Measurements from ENCODE around the gene OARD1. TPM values are rescaled to one million over a fixed set of nuclear protein-coding genes. Genes with fewer than 3 reads are reported as not detected.

OARD1 gene
- total and polyA plus RNA-seq, 2 of the 8 experiments (the other 6 are each of a cell fraction or from before 2014, with no cell fraction given) = 16.8 to 35.8 TPM

- Histone ChIP-seq H3K9me3 (ENCODE audit: insufficient read depth in 2 of 2, low read depth in 1 of 2, low read length in 1 of 2) (no peaks in the 10 kb centered on the region), H2AFZ (ENCODE audit: low read length) (no peak overlapping the region), H3K4me1 (replicated peaks in 1 of 4; ENCODE audit: control insufficient read depth in 3 of 4, insufficient read depth in 4 of 4, low read length in 3 of 4) (peaks cover 0 to 3% (median 0%) of the 10 kb centered on the region in 4 experiments; a peak in 1 of 7 replicates), H3K36me3 (ENCODE audit: control insufficient read depth in 2 of 4, insufficient read depth in 4 of 4, low read length in 3 of 4) (peaks cover 14 to 62% (median 41%) of the 10 kb centered on the region in 4 experiments), H2AK5ac (ENCODE audit: low read depth, low read length) (no peak overlapping the region), H2BK12ac (ENCODE audit: low read depth, low read length) (no peak overlapping the region), H4K91ac (replicated peaks; ENCODE audit: insufficient read length, low read length) (no peak overlapping the region), H3K4ac (replicated peaks; ENCODE audit: insufficient read length, low read depth, low read length) (no peak overlapping the region), H3K56ac (replicated peaks; ENCODE audit: insufficient read length, low read depth, low read length) (no peak overlapping the region), H2BK120ac (replicated peaks; ENCODE audit: low read depth, low read length) (no peak overlapping the region), H4K5ac (ENCODE audit: insufficient read length, low read depth, low read length) (no peak overlapping the region), H3K14ac (ENCODE audit: insufficient read length) (no peak overlapping the region), H3K18ac (ENCODE audit: extremely low read depth, low read length) (no peak overlapping the region), H3K27me3 (replicated peaks in 1 of 4; ENCODE audit: control insufficient read depth in 3 of 4, extremely low read depth in 1 of 4, insufficient read depth in 3 of 4, low read length in 3 of 4) (no peaks in the 10 kb centered on the region), H3K79me2 (ENCODE audit: control insufficient read depth in 1 of 2, insufficient read depth in 2 of 2, low read length in 2 of 2) (peaks cover 23 to 84% of the 10 kb centered on the region in 2 experiments; a peak in 3 of 4 replicates), H3K4me3 (ENCODE audit: extremely low read depth in 1 of 4, insufficient read depth in 2 of 4, low read depth in 3 of 4, low read length in 4 of 4) (no peak overlapping the region), H3K23ac (ENCODE audit: insufficient read length) (no peak overlapping the region), H3K9ac (replicated peaks in 1 of 4; ENCODE audit: extremely low read depth in 1 of 4, low read depth in 3 of 4, low read length in 3 of 4) (no peak overlapping the region), H3K23me2 (ENCODE audit: low read depth, low read length) (no peaks in the 10 kb centered on the region), H2BK15ac (ENCODE audit: low read length) (no peak overlapping the region), H4K20me1 (replicated peaks in 1 of 2; ENCODE audit: control insufficient read depth in 1 of 2, insufficient read depth in 2 of 2, low read length in 2 of 2) (peaks cover 3 to 8% of the 10 kb centered on the region in 2 experiments), H3K27ac (ENCODE audit: low read depth, low read length) (no peak overlapping the region), H3K4me2 (ENCODE audit: insufficient read depth in 1 of 2, low read depth in 2 of 2, low read length in 2 of 2) (no peak overlapping the region), H4K8ac (ENCODE audit: extremely low read depth, insufficient read depth, low read length) (no peak overlapping the region), H3K79me1 (ENCODE audit: low read depth, low read length) (no peaks in the 10 kb centered on the region; the same call in 1 of the 2 replicates), H2BK5ac (ENCODE audit: low read depth, low read length) (no peak overlapping the region), H2BK20ac (ENCODE audit: low read length) (no peak overlapping the region)
- FAIRE-seq (no peak), DNase-seq (ENCODE audit: low read depth in 1 of 2, low spot score in 2 of 2) (no peak)
- WGBS, 2 experiments (ENCODE audit: extremely low coverage in 1 of 2, insufficient coverage in 1 of 2, insufficient read length in 1 of 2, insufficient replicate concordance in 2 of 2, low coverage in 1 of 2, low lambda C conversion rate in 2 of 2, missing lambda C conversion rate in 1 of 2) = 78% methylated on average over 2 of the region's 2 CpGs; no CpG with 5 or more reads in 1 of the 2 experiments
- ChIA-PET POLR2A (ENCODE audit: partially characterized antibody) (no interaction called here), CTCF (ENCODE audit: partially characterized antibody) (no interaction called here)
- TF ChIP-seq YY1 (IDR thresholded peaks at IDR 0.05; ENCODE audit: low read depth, low read length) (no peak), ATF2 (IDR thresholded peaks at IDR 0.05; ENCODE audit: low read length) (no peak), BRCA1 (IDR thresholded peaks at IDR 0.05; ENCODE audit: low read depth, low read length) (no peak), E2F6 (IDR thresholded peaks at IDR 0.05) (no peak)
Measured at GRCh38 chr6:41080621-41081020, 8.5 kb upstream of the OARD1 start.
